GOT3 (cell line): ENCODE data around the gene CEP162.
"Not testable (repeated sequence)": the region's sequence is repeated elsewhere in the genome, so short reads cannot be mapped to it uniquely, and the experiment has no call there.

Experiments used
- DNase-seq: peaks from one replicate; lab custom pipeline; 2025; ENCODE audit warnings: mixed read lengths; lab: John Stamatoyannopoulos, UW

The CEP162 gene

DNA sequence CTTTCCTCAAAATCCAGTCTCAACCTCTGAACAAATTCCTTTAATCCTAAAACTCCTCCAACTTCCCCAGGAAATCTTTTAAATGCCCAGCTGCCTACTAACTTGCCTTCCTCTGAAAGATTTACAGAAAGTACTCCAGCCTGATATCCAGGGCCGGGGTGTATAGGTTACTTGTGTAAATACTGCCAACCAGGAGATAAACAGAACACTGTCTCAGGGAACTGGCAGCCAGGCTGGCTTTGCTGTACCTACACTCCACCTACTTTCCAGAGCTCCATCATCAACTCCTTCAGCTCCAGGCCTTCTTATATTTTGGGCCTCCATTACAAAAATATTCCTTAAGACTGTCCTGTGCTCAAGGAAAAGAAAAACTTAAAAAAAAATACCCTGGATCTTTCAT lies 85.9 kb downstream of the CEP162 start:
- DNase-seq: no peak

DNA sequence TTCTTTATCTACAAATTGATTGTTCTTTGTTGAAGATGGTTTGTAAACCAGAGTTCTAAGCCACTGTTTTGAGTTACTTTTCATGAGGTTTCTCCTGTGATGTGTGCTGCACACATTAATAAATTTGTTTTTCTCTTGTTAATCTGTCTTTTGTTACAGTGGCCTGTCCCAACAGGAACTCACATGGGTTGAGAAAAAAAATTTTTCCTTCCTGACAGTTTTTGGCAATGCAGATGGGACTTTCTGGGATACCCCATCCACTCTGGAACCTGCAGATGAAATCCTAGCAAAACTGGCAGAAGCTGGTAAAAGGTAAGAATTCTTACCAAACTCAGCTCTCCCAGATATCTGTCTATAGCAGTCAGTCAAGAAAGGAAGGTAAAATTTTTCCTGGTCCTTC lies 88.1 kb downstream of the CEP162 start:
- DNase-seq: no peak

DNA sequence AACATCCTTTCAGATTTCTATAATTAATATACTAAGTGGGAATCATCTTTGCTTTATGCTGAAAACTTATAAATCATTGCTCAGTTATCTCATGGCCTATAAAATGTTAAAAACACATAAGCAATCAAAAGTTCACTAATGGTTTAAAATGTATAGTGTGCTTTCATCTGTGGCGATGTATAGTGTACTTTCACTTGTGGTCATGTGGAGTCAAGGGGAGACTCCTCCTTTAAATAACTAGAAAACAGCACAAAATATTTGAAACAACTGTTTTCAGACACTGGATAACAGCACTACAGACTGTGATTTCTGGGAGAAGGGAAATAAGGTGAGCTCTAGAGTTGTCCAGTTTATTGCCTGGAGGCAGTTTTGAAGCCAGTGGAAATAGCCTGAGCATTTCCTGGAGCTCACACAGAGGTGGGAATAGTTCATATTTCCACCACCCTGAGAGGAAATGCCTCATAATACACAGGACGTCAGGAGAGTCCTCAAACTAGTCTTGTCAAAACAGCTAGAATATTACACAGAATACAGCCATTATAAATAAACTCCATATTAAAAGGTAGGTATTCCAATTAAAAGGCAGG lies 89.4 kb downstream of the CEP162 start:
- DNase-seq: no peak

DNA sequence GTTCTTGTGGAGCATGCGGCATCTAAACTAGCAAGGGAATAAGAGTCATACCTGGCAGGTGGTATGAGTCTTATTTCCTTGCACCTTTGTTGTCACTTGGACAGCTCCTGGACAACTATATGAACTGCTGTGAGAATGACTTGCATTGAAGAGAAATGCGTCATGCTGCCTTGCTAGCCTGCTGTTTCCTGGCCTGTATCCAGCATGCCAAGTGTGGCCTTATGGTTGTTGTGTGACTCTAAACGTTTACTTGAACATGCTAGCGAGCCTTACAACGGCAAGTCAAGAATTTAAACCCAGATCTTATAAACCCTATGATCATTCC lies 90.4 kb downstream of the CEP162 start:
- no peak for DNase-seq

DNA sequence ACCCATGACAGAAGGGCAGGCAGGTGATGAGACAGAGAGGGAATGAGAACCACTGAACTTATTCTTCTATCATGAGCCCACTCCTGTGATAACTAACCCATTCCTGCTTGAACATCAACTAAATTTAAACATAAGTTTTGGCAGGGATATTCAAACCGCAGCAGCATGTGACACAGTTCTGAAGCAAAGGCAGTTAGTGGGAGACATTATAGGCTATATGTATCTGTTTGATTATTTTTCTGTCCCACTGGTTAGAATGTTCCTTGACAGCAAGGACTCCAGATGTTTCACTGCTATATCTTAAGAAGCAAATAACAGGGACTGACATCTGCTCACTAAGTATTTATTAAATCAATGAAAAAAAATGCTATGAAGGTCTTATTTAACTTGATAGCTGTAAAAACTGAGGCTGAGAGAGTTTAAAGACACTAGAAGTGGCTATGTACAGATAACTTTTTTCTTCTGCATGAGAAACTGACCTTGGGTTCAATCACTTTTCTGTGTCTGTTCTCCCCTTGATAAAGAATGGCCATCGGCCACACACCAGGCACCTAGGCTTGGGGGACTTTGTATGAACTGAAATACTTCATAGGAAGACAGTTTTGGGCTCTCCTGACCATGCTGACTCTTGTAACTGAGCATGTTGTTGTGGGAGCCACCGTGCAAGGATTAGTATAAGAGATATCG lies 90.9 kb downstream of the CEP162 start:
- no peak for DNase-seq

DNA sequence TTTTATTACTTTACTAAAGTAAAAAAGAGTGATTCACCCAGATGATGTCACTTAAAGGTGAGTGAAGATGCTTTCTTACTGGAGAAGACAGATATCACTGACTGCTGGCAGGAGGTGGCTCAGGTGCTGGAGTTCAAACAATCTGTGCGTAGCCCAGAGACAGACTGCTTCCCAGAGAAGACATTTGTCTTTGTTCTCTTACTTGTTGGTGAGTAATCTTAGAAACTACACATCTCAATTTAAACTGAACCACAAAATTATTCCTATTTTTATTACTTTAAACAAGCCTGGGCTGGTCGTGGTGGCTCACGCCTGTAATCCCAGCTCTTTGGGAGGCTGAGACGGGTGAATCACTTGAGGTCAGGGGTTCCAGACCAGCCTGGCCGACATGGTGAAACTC lies 92.2 kb downstream of the CEP162 start:
- DNase-seq: no peak

DNA sequence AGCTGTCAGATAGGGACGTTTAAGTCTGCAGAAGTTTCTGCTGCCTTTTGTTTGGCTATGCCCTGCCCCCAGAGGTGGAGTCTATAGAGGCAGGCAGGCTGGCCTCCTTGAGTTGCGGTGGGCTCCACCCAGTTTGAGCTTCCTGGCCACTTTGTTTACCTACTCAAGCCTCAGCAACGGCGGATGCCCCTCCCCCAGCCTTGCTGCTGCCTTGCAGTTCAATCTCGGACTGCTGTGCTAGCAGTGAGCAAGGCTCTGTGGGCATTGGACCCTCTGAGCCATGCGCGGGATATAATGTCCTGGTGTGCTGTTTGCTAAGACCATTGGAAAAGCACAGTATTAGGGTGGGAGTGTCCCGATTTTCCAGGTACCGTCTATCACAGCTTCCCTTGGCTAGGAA lies 94.1 kb downstream of the CEP162 start:
- DNase-seq: not testable (repeated sequence)

DNA sequence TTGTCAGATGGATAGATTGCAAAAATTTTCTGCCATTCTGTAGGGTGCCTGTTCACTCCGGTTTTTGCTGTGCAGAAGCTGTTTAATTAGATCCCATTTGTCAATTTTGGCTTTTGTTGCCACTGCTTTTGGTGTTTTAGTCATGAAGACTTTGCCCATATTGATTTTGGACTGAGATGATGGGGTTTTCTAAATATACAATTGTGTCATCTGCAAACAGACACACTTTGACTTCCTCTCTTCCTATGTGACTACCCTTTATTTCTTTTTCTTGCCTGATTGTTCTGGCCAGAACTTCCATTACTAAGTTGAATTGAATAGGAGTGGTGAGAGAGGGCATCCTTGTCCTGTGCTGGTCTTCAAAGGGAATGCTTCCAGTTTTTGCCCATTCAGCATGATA lies 97.9 kb downstream of the CEP162 start:
- not testable (repeated sequence) for DNase-seq

DNA sequence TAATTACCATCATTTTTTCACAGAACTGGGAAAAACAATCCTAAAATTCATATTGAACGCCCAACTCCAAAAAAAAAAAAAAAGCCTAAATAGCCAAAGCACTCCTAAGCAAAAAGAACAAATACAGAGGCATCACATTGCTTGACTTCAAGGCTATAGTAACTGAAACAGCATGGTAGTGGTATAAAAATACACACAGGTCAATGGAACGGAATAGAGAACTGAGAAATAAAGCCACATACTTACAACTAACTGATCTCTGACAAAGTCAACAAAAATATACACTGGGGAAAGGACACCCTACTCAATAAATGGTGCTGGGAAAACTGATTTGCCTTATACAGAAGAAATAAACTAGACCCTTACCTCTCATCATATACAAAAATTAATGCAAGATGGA lies 104.3 kb downstream of the CEP162 start:
- DNase-seq: no peak

DNA sequence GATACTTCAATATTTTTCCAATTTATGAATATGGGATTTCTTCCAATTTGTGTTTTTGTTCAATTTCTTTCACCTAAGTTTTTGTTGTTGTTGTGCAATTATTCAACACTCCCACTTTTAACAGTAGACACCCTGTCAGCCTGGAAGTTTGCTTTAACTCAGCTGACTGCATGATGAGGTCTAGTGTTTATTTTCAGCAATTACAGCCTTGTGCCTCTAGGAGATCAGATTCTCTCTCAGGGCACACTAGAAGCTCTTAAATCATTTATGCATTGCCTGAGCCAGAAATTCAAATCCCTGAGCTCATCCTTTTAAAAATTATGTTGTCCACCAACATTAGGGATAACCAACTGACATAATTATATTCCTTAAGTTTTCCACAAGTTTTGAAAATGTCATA lies 108.2 kb downstream of the CEP162 start:
- DNase-seq: no peak

DNA sequence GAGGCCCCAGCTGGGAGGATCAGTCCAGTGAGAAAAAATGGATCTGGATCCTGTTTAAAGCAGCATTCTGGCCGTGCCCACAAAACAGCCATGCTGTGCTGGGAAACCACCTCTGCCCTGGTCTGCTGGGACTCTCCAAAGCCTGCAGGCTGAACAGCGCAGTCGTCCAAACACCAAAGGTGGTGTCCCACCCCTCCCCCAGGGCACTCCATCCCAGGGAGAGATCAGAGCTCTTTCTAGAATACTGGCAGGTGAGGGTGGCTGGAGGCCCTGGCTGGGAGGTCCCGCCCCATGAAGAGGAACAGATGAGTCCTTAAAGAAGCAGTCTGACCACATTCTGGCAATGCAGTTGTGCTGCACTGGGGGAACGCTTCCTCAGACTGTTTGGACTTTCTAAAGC lies 109.3 kb downstream of the CEP162 start:
- no peak for DNase-seq

DNA sequence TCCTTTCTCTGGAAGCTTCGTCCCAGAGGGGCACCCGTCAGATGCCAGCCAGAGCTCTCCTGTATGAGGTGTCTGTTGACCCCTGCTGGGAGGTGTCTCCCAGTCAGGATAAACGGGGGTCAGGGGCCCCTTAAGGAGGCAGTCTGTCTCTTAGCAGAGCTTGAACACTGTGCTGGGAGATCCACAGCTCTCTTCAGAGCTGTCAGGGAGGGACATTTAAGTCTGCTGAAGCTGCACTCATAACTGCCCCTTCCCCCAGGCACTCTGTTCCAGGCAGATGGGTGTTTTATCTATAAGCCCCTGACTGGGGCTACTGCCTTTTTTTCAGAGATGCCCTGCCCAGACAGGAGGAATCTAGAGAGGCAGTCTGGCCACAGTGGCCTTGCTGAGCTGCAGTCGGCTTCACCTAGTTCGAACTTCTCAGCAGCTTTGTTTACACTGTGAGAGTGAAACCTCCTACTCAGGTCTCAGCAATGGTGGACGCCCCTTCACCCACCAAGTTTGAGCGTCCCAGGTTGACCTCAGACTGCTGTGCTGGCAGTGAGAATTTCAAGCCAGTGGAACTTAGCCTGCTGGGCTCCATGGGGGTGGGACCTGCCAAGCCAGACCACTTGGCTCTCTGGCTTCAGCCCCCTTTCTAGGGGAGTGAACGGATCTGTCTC lies 112.4 kb downstream of the CEP162 start:
- not testable (repeated sequence) for DNase-seq

DNA sequence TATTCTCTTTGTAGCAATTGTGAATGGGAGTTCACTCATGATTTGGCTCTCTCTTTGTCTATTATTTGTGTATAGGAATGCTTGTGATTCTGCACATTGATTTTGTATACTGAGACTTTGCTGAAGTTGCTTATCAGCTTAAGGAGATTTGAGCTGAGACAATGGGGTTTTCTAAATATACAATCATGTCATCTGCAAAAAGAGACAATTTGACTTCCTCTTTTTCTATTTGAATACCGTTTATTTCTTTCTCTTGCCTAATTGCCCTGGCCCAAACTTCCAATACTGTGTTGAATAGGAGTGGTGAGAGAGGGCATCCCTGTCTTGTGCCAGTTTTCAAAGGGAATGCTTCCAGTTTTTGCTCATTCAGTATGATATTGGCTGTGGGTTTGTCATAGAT lies 116.1 kb downstream of the CEP162 start:
- not testable (repeated sequence) for DNase-seq

DNA sequence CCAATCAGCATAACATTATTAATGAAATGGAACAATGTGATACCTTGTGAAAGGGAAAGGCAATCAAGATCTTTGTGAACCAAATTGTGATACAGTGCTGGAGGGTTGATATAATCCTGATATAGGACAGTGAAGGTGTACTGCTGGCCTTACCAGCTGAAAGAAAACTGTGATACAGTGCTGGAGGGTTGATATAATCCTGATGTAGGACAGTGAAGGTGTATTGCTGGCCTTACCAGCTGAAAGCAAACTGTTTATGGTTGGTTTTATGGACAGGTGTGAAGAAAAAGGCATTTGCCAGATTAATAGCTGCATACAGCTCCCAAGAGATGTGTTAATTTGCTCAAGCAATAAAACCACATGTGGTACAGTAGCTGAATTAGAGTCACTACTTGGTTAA lies 119.9 kb downstream of the CEP162 start:
- no peak for DNase-seq

DNA sequence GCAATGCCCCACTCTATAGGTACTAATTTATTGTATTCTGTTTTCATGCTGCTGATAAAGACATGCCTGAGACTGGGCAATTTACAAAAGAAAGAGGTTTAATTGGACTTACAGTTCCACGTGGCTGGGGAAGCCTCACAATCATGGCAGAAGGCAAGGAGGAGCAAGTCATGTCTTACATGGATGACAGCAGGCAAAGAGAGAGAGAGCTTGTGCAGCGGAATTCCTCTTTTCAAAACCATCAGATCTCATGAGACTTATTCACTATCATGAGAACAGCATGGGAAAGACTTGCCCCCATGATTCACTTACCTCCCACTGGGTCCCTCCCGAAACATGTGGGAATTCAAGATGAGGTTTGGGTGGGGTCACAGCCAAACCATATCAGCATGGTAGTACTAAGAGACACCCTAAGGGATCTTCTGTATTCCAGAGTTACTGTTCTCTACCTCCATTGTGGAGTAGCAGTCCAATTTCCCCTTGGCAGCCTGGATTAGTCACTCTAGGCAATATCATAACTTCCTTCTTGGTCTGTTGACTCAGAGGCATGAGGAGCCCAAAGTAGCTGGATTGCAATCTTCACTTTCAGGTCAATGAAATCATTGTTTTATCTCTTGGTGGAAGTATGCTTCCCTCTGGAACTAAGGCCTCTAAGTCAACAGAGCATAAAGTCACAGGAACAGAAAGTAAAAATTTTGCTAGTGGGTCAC lies 122.1 kb downstream of the CEP162 start:
- not testable (repeated sequence) for DNase-seq

DNA sequence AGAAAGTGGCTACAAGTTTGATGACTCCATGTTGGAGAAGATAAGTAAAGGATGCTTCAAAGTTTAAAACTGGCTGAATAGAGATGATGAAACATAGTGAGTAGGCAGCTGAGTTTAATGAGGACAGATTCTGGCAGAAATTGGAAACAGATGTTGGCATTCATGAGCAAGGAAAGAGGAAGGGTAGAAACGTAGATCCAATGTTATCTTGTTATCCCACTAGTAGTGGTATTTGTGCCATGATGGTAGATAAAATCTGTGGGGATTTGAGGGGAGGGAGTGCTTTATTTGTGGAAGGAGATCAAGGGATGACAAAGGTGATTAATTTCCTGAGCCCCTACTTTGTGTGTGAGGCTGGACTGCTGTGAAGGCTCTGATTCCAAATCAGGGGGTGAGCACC lies 124.4 kb downstream of the CEP162 start:
- DNase-seq: no peak

DNA sequence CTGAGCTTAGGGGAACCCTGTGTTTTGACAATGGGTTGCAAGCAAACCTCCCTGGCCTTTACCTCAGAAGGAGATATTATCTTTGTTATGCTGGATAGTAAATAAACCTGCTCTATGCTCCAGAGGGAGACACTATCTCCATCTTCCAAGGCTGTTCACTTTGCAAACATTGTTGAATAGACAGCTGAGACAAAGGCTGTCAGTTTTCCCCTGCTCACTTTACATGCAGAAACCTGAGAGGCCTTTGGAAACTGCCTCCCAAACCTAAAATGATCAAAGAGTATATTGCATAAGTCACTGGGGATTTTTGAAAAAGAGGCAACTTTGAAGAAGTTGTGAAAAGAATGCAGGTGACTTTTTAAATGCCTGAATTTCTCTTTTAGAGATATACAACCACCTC lies 132.3 kb downstream of the CEP162 start:
- no peak for DNase-seq

DNA sequence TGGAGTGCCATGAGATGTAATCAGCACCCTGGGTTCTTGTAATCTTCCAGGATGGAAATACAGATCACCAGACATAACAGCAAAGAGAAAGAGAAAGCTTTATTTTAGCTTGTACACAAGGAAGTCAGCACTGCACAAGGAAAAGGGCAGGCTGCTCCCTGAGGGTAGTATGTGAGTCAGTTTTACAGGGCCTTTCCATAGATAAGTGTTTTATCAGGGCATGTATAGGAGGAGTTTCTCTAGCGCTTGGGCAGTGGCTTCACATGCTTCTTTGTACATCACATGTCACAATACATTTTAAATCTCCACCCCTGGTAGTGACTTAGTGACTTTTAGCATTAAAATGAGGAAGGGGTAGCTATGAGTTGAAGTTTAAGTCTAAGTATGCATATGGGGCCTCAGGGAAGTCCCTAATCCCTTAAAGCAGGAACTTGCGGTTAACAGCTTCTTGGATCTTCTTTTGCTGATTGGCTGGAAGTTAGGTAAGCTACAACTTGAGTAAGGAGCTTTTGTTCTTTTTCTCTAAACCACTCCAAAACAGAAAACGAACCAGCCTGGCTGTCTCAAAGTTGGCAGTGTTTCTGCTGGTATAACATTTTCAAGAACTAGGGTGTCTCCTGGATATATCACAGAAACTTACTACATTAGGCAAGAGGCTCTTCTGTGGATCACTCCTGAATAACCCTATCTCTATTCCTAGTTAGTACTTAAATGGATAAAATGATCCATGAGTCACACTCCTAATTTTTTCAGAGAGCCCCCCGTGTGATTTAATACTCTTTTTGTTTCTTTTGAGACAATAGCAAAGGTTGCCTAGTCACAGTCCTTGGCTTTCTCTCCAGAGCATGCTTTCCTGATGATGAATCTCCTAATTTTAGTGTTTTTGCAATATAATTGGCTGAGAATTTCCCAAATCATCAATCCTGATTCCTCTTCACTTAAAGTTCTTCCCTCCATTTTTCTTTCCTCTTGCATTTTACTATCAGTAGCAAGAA lies 133.7 kb downstream of the CEP162 start:
- peak; percentile 1 for DNase-seq

DNA sequence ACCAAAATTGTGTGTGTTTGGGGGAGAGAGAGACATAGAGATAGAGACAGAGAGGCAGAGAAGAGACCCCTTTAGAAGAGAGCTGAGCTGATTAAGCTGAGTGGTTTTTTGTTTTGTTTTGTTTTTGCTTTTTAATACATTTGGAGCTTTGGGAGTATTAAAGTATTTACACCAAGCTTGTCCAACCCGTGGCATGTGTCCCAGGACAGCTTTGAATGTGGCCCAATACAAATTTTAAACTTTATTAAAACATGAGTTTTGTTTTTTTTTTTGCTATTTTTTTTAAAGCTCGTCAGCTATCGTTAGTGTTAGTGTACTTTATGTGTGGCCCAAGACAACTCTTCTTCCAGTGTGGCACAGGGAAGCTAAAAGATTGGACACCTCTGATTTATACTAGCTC lies 137.9 kb downstream of the CEP162 start:
- DNase-seq: no peak

DNA sequence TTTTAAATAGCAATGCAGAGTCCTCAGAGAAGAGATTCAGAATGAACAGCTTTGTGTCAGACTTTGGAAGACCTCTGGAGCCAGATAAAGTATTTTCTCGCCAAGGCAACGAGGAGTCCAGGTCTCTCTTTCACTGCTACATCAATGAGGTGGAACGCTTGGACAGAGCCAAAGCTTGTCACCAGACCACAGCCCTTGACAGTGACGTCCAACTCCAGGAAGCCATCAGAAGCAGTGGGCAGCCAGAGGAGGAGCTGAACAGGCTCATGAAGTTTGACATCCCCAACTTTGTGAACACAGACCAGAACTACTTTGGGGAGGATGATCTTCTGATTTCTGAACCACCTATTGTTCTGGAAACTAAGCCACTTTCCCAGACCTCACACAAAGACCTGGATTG lies 138.4 kb downstream of the CEP162 start:
- DNase-seq: no peak

DNA sequence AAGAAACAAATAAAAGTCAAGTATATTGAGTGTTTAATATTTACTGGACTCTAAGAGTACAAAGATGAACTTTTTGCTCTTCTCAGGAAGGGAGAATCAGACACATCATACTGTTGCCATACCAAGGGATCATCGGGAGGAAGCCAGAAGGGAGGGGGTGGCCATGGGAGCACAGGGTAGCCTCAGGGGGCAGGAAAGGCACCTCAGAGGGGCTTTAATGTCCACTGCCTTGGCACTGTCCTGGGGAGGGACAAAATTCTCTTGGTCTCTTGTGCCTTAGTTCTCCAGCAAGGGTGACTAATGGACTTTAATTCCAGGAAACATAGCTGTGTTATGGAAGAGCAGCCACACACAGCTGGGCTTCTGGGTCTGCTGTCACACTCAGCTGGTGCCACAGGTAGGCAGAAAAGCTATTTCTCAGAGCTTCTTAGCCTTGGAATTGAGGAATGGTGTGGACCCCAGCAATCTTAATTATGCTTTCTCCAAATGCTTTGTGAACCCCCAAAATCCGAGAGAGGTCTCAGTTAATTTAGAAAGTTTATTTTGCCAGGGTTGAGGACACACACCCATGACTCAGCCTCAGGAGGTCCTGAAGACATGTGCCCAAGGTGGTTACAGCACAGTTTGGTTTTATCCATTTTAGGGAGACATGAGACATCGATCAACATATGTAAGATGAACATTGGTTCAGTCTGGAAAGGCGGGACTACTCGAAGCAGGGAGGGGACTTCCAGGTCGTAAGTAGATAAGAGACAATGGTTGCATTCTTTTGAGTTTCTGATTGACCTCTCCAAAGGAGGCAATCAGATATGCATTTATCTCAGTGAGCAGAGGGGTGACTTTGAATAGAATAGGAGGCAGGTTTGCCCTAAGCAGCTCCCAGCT lies 140.7 kb downstream of the CEP162 start:
- no peak for DNase-seq
